HG03442 (cell line): ENCODE data around the gene PPP2R3A.
"Not testable (repeated sequence)": the region's sequence is repeated elsewhere in the genome, so short reads cannot be mapped to it uniquely, and the experiment has no call there.

ENCODE experiments used
- ATAC-seq: cut with Tn5 transposase; IDR thresholded peaks from one replicate; pipeline ENCODE4 v1.9.1; 2021; ENCODE audit warnings: mild to moderate bottlenecking, moderate library complexity; ENCODE audit not compliant: unreplicated experiment

The PPP2R3A gene

GRCh38 chr3:136078421-136079364 lies 113.2 kb downstream of the PPP2R3A start:
- ATAC-seq: no peak

GRCh38 chr3:136083641-136084382 lies 118.3 kb downstream of the PPP2R3A start:
- not testable (repeated sequence) for ATAC-seq

- ATAC-seq: not testable (repeated sequence)
Observed at GRCh38 chr3:136085067-136085466, 119.5 kb downstream of the PPP2R3A start.

GRCh38 chr3:136093771-136094170 lies 128.2 kb downstream of the PPP2R3A start:
- no peak for ATAC-seq

GRCh38 chr3:136105044-136105443 lies 139.5 kb downstream of the PPP2R3A start:
- ATAC-seq: no peak

- ATAC-seq: no peak
Observed at GRCh38 chr3:136106101-136106500, 140.6 kb downstream of the PPP2R3A start.

- ATAC-seq: peak; percentile 95
Observed at GRCh38 chr3:136109499-136109898, 144.0 kb downstream of the PPP2R3A start.

GRCh38 chr3:136110481-136110880 lies 145.0 kb downstream of the PPP2R3A start:
- no peak for ATAC-seq

- no peak for ATAC-seq
Observed at GRCh38 chr3:136114421-136114820, 148.9 kb downstream of the PPP2R3A start.

- not testable (repeated sequence) for ATAC-seq
Observed at GRCh38 chr3:136119332-136119731, 153.8 kb downstream of the PPP2R3A start.

GRCh38 chr3:136119783-136120182 lies 154.3 kb downstream of the PPP2R3A start:
- not testable (repeated sequence) for ATAC-seq

GRCh38 chr3:136120373-136121348 lies 155.1 kb downstream of the PPP2R3A start:
- peak; percentile 73 for ATAC-seq

GRCh38 chr3:136122006-136122405 lies 156.5 kb downstream of the PPP2R3A start:
- ATAC-seq: no peak

- ATAC-seq: not testable (repeated sequence)
Observed at GRCh38 chr3:136131647-136132046, 166.1 kb downstream of the PPP2R3A start.

GRCh38 chr3:136134091-136134490 lies 168.6 kb downstream of the PPP2R3A start:
- ATAC-seq: no peak

GRCh38 chr3:136135039-136135802 lies 169.7 kb downstream of the PPP2R3A start:
- no peak for ATAC-seq

- no peak for ATAC-seq
Observed at GRCh38 chr3:136136454-136136853, 170.9 kb downstream of the PPP2R3A start.

GRCh38 chr3:136141291-136141785 lies 175.8 kb downstream of the PPP2R3A start:
- ATAC-seq: no peak

- no peak for ATAC-seq
Observed at GRCh38 chr3:136141891-136142290, 176.4 kb downstream of the PPP2R3A start.

- ATAC-seq: no peak
Observed at GRCh38 chr3:136142592-136142991, 177.1 kb downstream of the PPP2R3A start.
